Measurements from ENCODE around the gene CHD8.
"Not testable (repeated sequence)": the region's sequence is repeated elsewhere in the genome, so short reads cannot be mapped to it uniquely, and the experiment has no call there.

CHD8 gene

GRCh38 chr14:21436567-21437062, 19.3 kb downstream of the CHD8 start:
- DNase-seq (ENCODE audit: low read depth in 2 of 2): no peak

- DNase-seq (ENCODE audit: low read depth in 2 of 2): no peak
These were observed 24.8 kb downstream of the CHD8 start for GRCh38 chr14:21431126-21431525.

GRCh38 chr14:21428930-21429329, 27.0 kb downstream of the CHD8 start:
- no peak for DNase-seq (ENCODE audit: low read depth in 2 of 2)

- DNase-seq (ENCODE audit: low read depth in 2 of 2): no peak
These were observed 29.2 kb downstream of the CHD8 start for GRCh38 chr14:21426692-21427091.

GRCh38 chr14:21419528-21419927, 36.4 kb downstream of the CHD8 start:
- DNase-seq (ENCODE audit: low read depth in 2 of 2): no peak

- DNase-seq (ENCODE audit: low read depth in 2 of 2): no peak
These were observed 40.6 kb downstream of the CHD8 start for GRCh38 chr14:21415329-21415728.

GRCh38 chr14:21414137-21414631, 41.7 kb downstream of the CHD8 start:
- no peak for DNase-seq (ENCODE audit: low read depth in 2 of 2)

- DNase-seq (ENCODE audit: low read depth in 2 of 2): no peak
These were observed 47.8 kb downstream of the CHD8 start for GRCh38 chr14:21408147-21408546.

- DNase-seq (ENCODE audit: low read depth in 2 of 2): no peak
These were observed 49.7 kb downstream of the CHD8 start for GRCh38 chr14:21406213-21406612.

GRCh38 chr14:21405097-21405496, 50.8 kb downstream of the CHD8 start:
- no peak for DNase-seq (ENCODE audit: low read depth in 2 of 2)

GRCh38 chr14:21399311-21399870, 56.5 kb downstream of the CHD8 start:
- no peak for DNase-seq (ENCODE audit: low read depth in 2 of 2)

GRCh38 chr14:21398901-21399300, 57.0 kb downstream of the CHD8 start:
- no peak for DNase-seq (ENCODE audit: low read depth in 2 of 2)

- DNase-seq (ENCODE audit: low read depth in 2 of 2): no peak
These were observed 60.5 kb downstream of the CHD8 start for GRCh38 chr14:21395450-21395849.

- DNase-seq (ENCODE audit: low read depth in 2 of 2): no peak
These were observed 70.6 kb downstream of the CHD8 start for GRCh38 chr14:21385188-21385904.

- DNase-seq (ENCODE audit: low read depth in 2 of 2): peak in 1 of 2 donors; percentile 29
These were observed 71.5 kb downstream of the CHD8 start for GRCh38 chr14:21384494-21384851.

- DNase-seq (ENCODE audit: low read depth in 2 of 2): peak; percentile 92 to 93
These were observed 72.0 kb downstream of the CHD8 start, which contains the start of gene SUPT16H for GRCh38 chr14:21383848-21384493. Gene SUPT16H, minus strand, starts transcription at chr14:21384019. Its CDS starts 92 bp downstream, at chr14:21383927.

GRCh38 chr14:21382886-21383847, 72.8 kb downstream of the CHD8 start:
- DNase-seq (ENCODE audit: low read depth in 2 of 2): peak; percentile 11 to 28

GRCh38 chr14:21382095-21382494, 73.8 kb downstream of the CHD8 start:
- no peak for DNase-seq (ENCODE audit: low read depth in 2 of 2)

GRCh38 chr14:21379338-21379737, 76.6 kb downstream of the CHD8 start:
- no peak for DNase-seq (ENCODE audit: low read depth in 2 of 2)

GRCh38 chr14:21373980-21374379, 81.9 kb downstream of the CHD8 start:
- no peak for DNase-seq (ENCODE audit: low read depth in 2 of 2)

GRCh38 chr14:21372814-21373213, 83.1 kb downstream of the CHD8 start:
- DNase-seq (ENCODE audit: low read depth in 2 of 2): not testable (repeated sequence)
